Colon (tissue), 2 donors: ENCODE results near the gene GTF2H2C_2.
"Not testable (repeated sequence)": the region's sequence is repeated elsewhere in the genome, so short reads cannot be mapped to it uniquely, and the experiment has no call there.

Source experiments
- FAIRE-seq: peaks from 2 replicates; lab custom pipeline; 2012; peaks lifted over from hg19 to GRCh38; lab: Jason Lieb, UNC
- donor health status: control.
- donor health status: control.

The GTF2H2C_2 gene

GRCh38 chr5:70415117-70415516 is at the start of gene GTF2H2C_2:
Gene GTF2H2C_2 (plus strand): TSS chr5:70415368.
- FAIRE-seq: not testable (repeated sequence)

DNA sequence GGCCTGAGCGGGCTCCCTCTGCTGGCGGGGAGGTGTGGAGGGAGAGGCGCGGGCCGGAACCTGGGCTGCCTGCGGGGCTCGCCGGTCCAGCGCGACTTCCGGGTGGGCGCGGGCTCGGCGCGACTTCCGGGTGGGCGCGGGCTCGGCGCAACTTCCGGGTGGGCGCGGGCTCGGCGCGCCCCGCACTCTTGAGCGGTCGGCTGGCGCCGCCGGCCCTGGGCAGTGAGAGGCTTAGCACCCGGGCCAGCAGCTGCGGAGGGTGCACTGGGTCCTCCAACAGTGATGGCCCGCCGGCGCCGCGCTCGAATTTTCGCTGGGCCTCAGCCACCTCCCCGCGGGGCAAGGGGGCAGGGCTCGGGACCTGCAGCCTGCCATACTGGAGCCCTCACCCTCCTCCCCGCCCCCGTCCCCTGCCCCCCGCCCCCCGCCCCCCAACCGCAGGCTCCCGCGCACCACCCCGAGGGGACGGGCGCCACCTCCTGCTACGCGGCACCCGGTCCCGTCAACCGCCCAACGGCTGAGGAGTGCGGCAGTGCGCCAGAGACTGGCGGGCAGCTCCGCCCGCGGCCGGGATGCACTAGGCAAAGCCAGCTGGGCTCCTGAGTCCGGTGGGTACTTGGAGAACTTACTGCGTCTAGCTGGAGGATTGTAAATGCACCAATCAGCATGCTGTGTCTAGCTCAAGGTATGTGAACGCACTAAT is 14.0 kb upstream of the GTF2H2C_2 start:
- FAIRE-seq: not testable (repeated sequence)

DNA sequence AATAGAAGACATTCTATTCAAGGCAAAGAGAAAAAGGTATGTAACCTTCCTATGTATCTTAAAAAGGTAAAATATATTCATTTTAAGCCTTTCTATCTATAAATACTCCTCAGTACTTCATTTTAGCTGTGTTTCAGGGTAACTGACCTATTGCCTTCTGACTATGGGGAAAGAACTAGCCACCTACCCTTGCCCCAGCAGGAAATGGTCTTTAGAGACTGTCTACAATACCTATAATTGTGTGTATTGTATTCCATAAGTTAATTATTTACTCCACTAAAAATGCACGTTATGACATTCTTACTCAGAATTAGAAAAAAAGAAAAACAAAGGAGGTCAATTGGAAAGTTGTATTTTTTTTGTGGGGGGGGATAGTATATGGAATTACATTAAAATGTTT is 6.2 kb downstream of the GTF2H2C_2 start:
- FAIRE-seq: peak; percentile 10

- not testable (repeated sequence) for FAIRE-seq
Observed at GRCh38 chr5:70423215-70423614, 8.0 kb downstream of the GTF2H2C_2 start.

DNA sequence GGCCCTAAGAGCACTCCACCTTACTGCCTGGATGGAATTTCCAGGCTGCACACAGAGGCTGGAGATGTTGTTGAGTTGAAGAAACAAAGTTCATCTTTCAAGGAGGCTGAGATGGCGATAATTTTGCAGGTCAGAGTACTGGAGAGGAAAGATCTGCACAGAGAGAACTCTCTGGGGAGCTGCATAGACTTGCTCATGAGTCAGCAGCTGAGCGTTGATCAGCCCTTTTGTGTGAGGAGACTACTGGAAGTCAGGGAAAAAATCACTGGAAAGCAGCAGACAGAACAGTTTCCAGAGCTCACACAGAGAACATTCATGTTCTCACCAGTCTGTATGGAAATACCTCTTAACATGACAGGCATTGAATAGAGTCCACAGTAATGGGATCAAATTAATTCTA is 23.4 kb downstream of the GTF2H2C_2 start:
- not testable (repeated sequence) for FAIRE-seq

DNA sequence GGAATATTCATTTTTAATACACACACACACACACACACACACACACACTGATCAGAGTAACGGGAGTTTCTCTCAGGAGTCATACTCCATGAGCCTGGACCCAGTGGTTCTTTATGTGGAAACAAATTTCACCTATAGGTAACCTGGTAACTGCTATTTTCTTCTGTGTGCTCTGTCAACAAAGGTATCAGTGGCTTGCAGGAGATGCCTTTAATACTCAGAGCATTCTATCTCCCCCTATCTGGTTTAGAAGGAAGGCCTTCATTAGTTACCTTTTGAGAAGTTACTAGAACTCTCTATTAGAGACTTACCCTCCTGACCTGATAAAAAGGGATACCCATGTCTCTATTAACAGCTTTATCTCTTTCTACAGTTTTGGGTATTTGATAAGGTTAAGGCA is 34.4 kb downstream of the GTF2H2C_2 start:
- FAIRE-seq: not testable (repeated sequence)

DNA sequence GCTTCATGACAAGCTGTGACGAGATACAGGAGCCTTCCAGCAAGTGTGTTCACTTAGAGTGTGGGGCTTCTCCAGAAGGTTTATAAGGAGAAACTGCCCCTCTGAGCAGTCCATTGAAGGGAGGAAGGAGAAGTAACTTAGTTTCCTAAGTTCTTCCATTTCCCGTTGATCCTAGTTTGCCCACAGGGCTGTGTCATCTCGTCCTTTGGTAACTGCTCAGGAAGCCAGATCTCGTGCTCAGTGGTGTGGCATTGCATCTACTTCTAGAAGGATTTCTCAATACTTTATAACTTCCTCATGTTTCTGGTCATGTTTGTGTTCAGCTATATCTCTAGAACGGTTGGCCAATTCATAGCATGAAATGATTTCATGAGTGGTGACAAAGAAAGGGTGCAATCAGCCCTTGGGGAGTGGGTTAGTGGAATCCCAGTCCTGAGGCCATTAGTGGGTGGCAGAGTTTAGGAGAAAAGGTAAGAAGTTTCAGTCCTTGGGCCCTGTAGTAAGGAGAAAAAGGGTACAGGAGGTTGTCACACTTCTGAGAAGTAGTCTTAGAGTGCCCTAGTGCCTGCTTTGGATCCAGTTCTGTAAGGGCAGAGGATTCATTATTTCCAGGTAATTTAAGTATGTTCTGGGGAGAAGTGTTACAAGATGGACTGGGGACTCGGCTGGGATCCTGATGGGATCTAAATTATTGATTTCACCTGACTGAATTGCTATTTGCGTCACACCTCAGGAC is 36.2 kb downstream of the GTF2H2C_2 start:
- not testable (repeated sequence) for FAIRE-seq

DNA sequence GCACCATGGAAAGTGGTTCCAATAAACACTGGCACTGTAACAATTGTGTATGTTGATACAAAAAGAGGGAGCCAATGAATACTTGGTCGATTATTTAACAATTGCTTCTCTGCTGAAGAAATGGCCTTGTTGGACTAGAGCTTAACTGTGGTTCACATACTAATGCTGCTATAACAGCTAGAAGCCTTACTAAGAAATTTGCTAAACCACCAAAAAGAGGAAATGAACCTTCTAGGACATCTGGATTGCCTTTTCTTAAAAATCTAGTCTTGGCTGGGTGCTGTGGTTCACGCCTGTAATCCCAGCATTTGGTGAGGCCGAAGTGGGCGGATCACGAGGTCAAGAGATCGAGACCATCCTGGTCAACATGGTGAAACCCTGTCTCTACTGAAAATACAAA is 41.9 kb downstream of the GTF2H2C_2 start:
- FAIRE-seq: not testable (repeated sequence)

DNA sequence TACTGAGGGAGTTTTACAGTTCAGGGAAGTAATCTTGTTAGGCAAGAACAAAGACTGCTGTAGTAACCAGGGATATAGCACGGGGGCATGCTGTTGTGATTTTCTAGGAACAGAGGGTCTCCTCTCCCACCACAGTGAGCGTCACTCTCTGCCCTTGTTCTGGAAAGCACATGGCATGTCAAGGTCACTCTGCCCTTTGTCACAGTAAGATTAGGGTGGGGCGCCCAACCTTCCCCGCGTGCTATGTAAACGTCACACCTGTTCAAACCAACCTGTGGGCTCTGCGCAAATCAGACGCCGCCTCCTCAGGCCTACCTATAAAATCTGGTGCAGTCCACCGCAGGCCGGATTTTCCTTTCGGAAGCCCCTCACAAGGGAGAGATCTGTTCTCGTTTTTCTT is 44.0 kb downstream of the GTF2H2C_2 start:
- not testable (repeated sequence) for FAIRE-seq

- FAIRE-seq: not testable (repeated sequence)
Observed at GRCh38 chr5:70461984-70462383, 46.8 kb downstream of the GTF2H2C_2 start.

- not testable (repeated sequence) for FAIRE-seq
Observed at GRCh38 chr5:70464019-70464637, 49.0 kb downstream of the GTF2H2C_2 start.

DNA sequence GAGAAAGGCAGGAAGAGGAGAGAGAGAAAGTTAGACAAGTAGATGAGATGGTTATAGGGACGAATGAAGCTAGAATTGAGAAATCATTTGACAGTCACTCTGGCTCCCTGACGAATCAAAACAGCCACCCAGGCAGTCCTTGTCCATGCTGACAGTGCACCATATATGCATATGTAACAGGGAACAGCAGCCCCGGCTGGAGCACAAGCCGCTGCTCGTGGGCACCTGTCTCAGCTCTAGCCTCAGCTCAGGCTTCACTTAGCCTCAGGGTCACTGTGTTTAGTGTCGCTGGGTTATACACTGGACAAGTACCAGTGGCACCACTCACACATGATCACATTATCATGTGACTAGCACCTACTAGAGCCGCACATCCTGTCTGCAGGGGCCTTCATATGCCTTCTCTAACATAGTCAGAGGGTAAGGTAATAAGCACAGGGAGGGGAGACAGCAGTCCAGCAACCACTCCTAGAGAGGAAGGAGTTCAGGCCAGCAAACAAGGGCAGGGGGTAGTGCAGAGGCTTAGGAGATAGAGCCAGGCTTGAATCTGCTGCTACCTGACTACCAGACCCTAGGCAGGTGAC is 54.9 kb downstream of the GTF2H2C_2 start:
- FAIRE-seq: not testable (repeated sequence)
